Mucosa of stomach (tissue), 1 donor: Measurements from ENCODE around the gene OR14A2.
"Not testable (repeated sequence)": the region's sequence is repeated elsewhere in the genome, so short reads cannot be mapped to it uniquely, and the experiment has no call there.

Source experiments
- H3K27me3 ChIP-seq: one replicate; pipeline ENCODE4 v1.7.0; 2013; ENCODE audit warnings: mild to moderate bottlenecking, low read length; ENCODE audit not compliant: control insufficient read depth, insufficient read depth
- H3K36me3 ChIP-seq: one replicate; pipeline ENCODE4 v1.7.0; 2013; ENCODE audit warnings: low read length; ENCODE audit not compliant: control insufficient read depth, insufficient read depth
- H3K4me1 ChIP-seq: one replicate; pipeline ENCODE4 v1.7.0; 2013; ENCODE audit warnings: mild to moderate bottlenecking, low read length; ENCODE audit not compliant: control insufficient read depth, insufficient read depth
- H3K4me3 ChIP-seq: one replicate; pipeline ENCODE4 v1.7.0; 2013; ENCODE audit warnings: low read length
- H3K9ac ChIP-seq: one replicate; pipeline ENCODE4 v1.7.0; 2013; ENCODE audit warnings: mild to moderate bottlenecking, low read length, moderate library complexity
- H3K9me3 ChIP-seq: one replicate; pipeline ENCODE4 v1.7.0; 2013; ENCODE audit warnings: mild to moderate bottlenecking, low read length, moderate library complexity; ENCODE audit not compliant: control insufficient read depth
- donor health status: Pancreatic carcinoma.

OR14A2 gene

GRCh38 chr1:247716546-247716945 lies 31.4 kb downstream of the OR14A2 start, which contains the start of gene OR6F1:
Gene OR6F1, minus strand, starts transcription at chr1:247716646. Its CDS starts 3,891 bp downstream, at chr1:247712755.
- no peaks in the 10 kb centered on the region for H3K4me1 ChIP-seq
- H3K4me3 ChIP-seq, result no peak within 1 kb of the TSS
- no peaks in the 10 kb centered on the region for H3K27me3 ChIP-seq
- no peak within 1 kb of the TSS for H3K9ac ChIP-seq
- H3K36me3 ChIP-seq, result no peaks in the 10 kb centered on the region
- H3K9me3 ChIP-seq, result no peaks in the 10 kb centered on the region

- no peaks in the 10 kb centered on the region for H3K4me1 ChIP-seq
- no peak overlapping the region for H3K4me3 ChIP-seq
- H3K9me3 ChIP-seq, result no peaks in the 10 kb centered on the region
- no peaks in the 10 kb centered on the region for H3K36me3 ChIP-seq
- H3K9ac ChIP-seq, result no peak overlapping the region
- no peaks in the 10 kb centered on the region for H3K27me3 ChIP-seq
These were observed 34.2 kb downstream of the OR14A2 start for GRCh38 chr1:247713753-247714152.

- H3K9ac ChIP-seq, H3K27me3 ChIP-seq, H3K4me3 ChIP-seq: not testable (repeated sequence)
These were observed 37.3 kb downstream of the OR14A2 start for GRCh38 chr1:247710681-247711080.

GRCh38 chr1:247701338-247701737 lies 46.6 kb downstream of the OR14A2 start:
- no peaks in the 10 kb centered on the region for H3K36me3 ChIP-seq
- no peak overlapping the region for H3K9ac ChIP-seq
- H3K27me3 ChIP-seq, result no peaks in the 10 kb centered on the region
- H3K4me1 ChIP-seq, result no peaks in the 10 kb centered on the region
- no peak overlapping the region for H3K4me3 ChIP-seq
- H3K9me3 ChIP-seq, result no peaks in the 10 kb centered on the region

More at GRCh38 chr1:247710681-247711080, 37.3 kb downstream of the OR14A2 start:
- not testable (repeated sequence) for H3K4me1 ChIP-seq, H3K36me3 ChIP-seq, H3K9me3 ChIP-seq

GRCh38 chr1:247681288-247681897 lies 66.5 kb downstream of the OR14A2 start:
- H3K9ac ChIP-seq, result no peak overlapping the region
- H3K27me3 ChIP-seq, result no peaks in the 10 kb centered on the region
- no peak overlapping the region for H3K4me3 ChIP-seq
- H3K9me3 ChIP-seq, result no peaks in the 10 kb centered on the region
- H3K36me3 ChIP-seq, result no peaks in the 10 kb centered on the region
- no peaks in the 10 kb centered on the region for H3K4me1 ChIP-seq

- no peak overlapping the region for H3K4me3 ChIP-seq
- H3K9ac ChIP-seq, result no peak overlapping the region
- no peaks in the 10 kb centered on the region for H3K36me3 ChIP-seq
- no peaks in the 10 kb centered on the region for H3K4me1 ChIP-seq
- no peaks in the 10 kb centered on the region for H3K9me3 ChIP-seq
- H3K27me3 ChIP-seq, result no peaks in the 10 kb centered on the region
These were observed 67.8 kb downstream of the OR14A2 start for GRCh38 chr1:247680171-247680570.

- no peak within 1 kb of the TSS for H3K9ac ChIP-seq
- no peak within 1 kb of the TSS for H3K4me3 ChIP-seq
- H3K27me3 ChIP-seq, result no peaks in the 10 kb centered on the region
- no peaks in the 10 kb centered on the region for H3K36me3 ChIP-seq
- H3K9me3 ChIP-seq, result no peaks in the 10 kb centered on the region
- H3K4me1 ChIP-seq, result no peaks in the 10 kb centered on the region
These were observed 68.3 kb downstream of the OR14A2 start, which contains the start of gene OR13G1 for GRCh38 chr1:247679639-247680038. Gene OR13G1, minus strand, starts transcription at chr1:247679739. Its CDS starts 6,698 bp downstream, at chr1:247673041.
